Measurements from ENCODE around the gene RBPJ. TPM values are rescaled to one million over a fixed set of nuclear protein-coding genes. Genes with fewer than 3 reads are reported as not detected.

Gene RBPJ
- total and polyA plus RNA-seq, 2 of the 8 experiments (the other 6 are each of a cell fraction or from before 2014, with no cell fraction given), result 65.5 to 217 TPM

DNA sequence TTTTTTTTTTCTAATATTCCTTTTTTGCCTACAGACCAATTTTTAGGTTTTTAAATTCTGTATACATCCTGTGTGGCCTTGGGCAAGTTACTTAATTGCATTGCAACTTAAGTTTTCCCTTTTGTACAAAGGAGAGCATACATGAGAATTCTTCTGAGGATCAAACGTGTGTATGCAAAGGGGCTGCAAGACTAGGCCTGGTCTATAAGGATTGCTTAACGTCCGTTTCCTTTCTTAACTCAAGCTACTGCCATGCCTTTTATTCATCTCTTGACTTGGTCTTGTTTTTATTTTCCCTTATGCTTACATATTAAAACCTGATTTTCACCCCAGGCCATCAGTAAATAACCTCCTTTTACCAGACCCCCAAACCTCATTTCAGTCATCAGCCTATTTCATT, 13.6 kb downstream of the RBPJ start:
- WGBS, 2 experiments (ENCODE audit: extremely low coverage in 1 of 2, insufficient coverage in 1 of 2, insufficient read length in 1 of 2, insufficient replicate concordance in 2 of 2, low coverage in 1 of 2, low lambda C conversion rate in 2 of 2, missing lambda C conversion rate in 1 of 2), result 68% methylated on average over 3 of the region's 3 CpGs; no CpG with 5 or more reads in 1 of the 2 experiments
- FAIRE-seq, result no peak
- TF ChIP-seq, protein P1, sequence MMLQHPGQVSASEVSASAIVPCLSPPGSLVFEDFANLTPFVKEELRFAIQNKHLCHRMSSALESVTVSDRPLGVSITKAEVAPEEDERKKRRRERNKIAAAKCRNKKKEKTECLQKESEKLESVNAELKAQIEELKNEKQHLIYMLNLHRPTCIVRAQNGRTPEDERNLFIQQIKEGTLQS (IDR thresholded peaks at IDR 0.05; ENCODE audit: insufficient read depth, low read depth, low read length), result no peak
- no peak for TF ChIP-seq EZH2 (IDR thresholded peaks at IDR 0.05; ENCODE audit: low read depth, low read length, severe bottlenecking)

More for the DNA sequence above, 13.6 kb downstream of the RBPJ start:
- H2BK15ac ChIP-seq (ENCODE audit: low read length), result no peak overlapping the region
- no peak overlapping the region for H2BK5ac ChIP-seq (ENCODE audit: low read depth, low read length)
- no peaks in the 10 kb centered on the region for H3K36me3 ChIP-seq (ENCODE audit: control insufficient read depth in 2 of 4, insufficient read depth in 4 of 4, low read length in 3 of 4)
- ChIA-PET CTCF (ENCODE audit: partially characterized antibody) (interaction anchor here (0.6 to 1.1 kb wide), 4 partner anchors 21 to 345 kb away, joined by 3 to 8 read pairs (median 4); no protein-coding TSS in a partner anchor), POLR2A (ENCODE audit: partially characterized antibody) (interaction anchor here (1.4 to 1.8 kb wide), 2 partner anchors 14 to 54 kb away, joined by 3 to 6 read pairs; partner anchors contain the start of gene RBPJ)
- no peak overlapping the region; a peak in 1 of 7 replicates for H3K9ac ChIP-seq (replicated peaks in 1 of 4; ENCODE audit: extremely low read depth in 1 of 4, low read depth in 3 of 4, low read length in 3 of 4)
- no peak overlapping the region for H4K5ac ChIP-seq (ENCODE audit: insufficient read length, low read depth, low read length)
- no peak overlapping the region for H3K23ac ChIP-seq (ENCODE audit: insufficient read length)
- no peak for DNase-seq (ENCODE audit: low read depth in 1 of 2, low spot score in 2 of 2)
- H2BK120ac ChIP-seq (replicated peaks; ENCODE audit: low read depth, low read length), result no peak overlapping the region
- no peaks in the 10 kb centered on the region; the same call in 1 of the 2 replicates for H3K79me1 ChIP-seq (ENCODE audit: low read depth, low read length)
- peaks cover 78 to 98% of the 10 kb centered on the region in 2 experiments for H3K79me2 ChIP-seq (ENCODE audit: control insufficient read depth in 1 of 2, insufficient read depth in 2 of 2, low read length in 2 of 2)
- no peaks in the 10 kb centered on the region for H3K9me3 ChIP-seq (ENCODE audit: insufficient read depth in 2 of 2, low read depth in 1 of 2, low read length in 1 of 2)
- peaks cover 7 to 15% (median 12%) of the 10 kb centered on the region in 4 experiments for H3K4me1 ChIP-seq (replicated peaks in 1 of 4; ENCODE audit: control insufficient read depth in 3 of 4, insufficient read depth in 4 of 4, low read length in 3 of 4)
- no peak overlapping the region for H3K4me2 ChIP-seq (ENCODE audit: insufficient read depth in 1 of 2, low read depth in 2 of 2, low read length in 2 of 2)
- H3K56ac ChIP-seq (replicated peaks; ENCODE audit: insufficient read length, low read depth, low read length), result no peak overlapping the region
- no peak overlapping the region for H3K18ac ChIP-seq (ENCODE audit: extremely low read depth, low read length)
- H3K23me2 ChIP-seq (ENCODE audit: low read depth, low read length), result no peaks in the 10 kb centered on the region
- no peak overlapping the region for H3K27ac ChIP-seq (ENCODE audit: low read depth, low read length)
- H3K14ac ChIP-seq (ENCODE audit: insufficient read length), result no peak overlapping the region
- no peak overlapping the region for H4K91ac ChIP-seq (replicated peaks; ENCODE audit: insufficient read length, low read length)
- H2AFZ ChIP-seq (ENCODE audit: low read length), result no peak overlapping the region
- no peak overlapping the region for H2BK12ac ChIP-seq (ENCODE audit: low read depth, low read length)
- H2BK20ac ChIP-seq (ENCODE audit: low read length), result no peak overlapping the region
- peaks cover 23 to 26% of the 10 kb centered on the region in 2 experiments for H4K20me1 ChIP-seq (replicated peaks in 1 of 2; ENCODE audit: control insufficient read depth in 1 of 2, insufficient read depth in 2 of 2, low read length in 2 of 2)
- no peak overlapping the region for H3K4ac ChIP-seq (replicated peaks; ENCODE audit: insufficient read length, low read depth, low read length)
- H3K27me3 ChIP-seq (replicated peaks in 1 of 4; ENCODE audit: control insufficient read depth in 3 of 4, extremely low read depth in 1 of 4, insufficient read depth in 3 of 4, low read length in 3 of 4), result no peaks in the 10 kb centered on the region
- no peak overlapping the region for H2AK5ac ChIP-seq (ENCODE audit: low read depth, low read length)
- no peak overlapping the region for H3K4me3 ChIP-seq (ENCODE audit: extremely low read depth in 1 of 4, insufficient read depth in 2 of 4, low read depth in 3 of 4, low read length in 4 of 4)
- no peak overlapping the region for H4K8ac ChIP-seq (ENCODE audit: extremely low read depth, insufficient read depth, low read length)

Data from H1 (cell line).